ENCODE data around the gene SH3PXD2B.

DNA sequence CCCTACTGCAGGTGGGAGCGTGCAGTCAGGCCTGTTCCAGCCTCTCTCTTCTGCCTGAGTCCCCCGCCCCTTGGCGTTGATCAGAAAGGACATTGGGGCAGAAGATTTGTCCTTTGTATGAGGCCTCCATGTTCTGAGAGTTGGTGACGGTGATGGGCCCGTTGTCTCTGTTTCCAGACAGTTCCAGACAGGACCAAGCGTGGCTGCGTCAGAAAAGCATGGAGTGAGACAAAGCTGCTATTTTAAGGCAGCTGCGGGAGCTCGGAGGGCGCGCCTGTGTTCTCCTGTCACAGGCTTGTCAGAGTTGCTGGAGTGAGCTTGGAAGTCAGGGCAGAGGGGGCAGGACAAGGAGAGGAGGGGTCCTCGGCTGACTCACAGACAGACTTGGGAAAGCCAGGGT, 32.1 kb upstream of the SH3PXD2B start:
- no peak for TF ChIP-seq POLR2A (IDR thresholded peaks at IDR 0.05; ENCODE audit: low read depth, low read length)
- TF ChIP-seq CEBPB (IDR thresholded peaks at IDR 0.05; ENCODE audit: low read depth, low read length), result no peak
- no peak for TF ChIP-seq CTCF (conservative IDR thresholded peaks at IDR 0.05; ENCODE audit: low read depth, low read length)
- TF ChIP-seq SMC3 (IDR thresholded peaks at IDR 0.05; ENCODE audit: low read depth, low read length), result no peak
- no peak for TF ChIP-seq RCOR1 (IDR thresholded peaks at IDR 0.05; ENCODE audit: insufficient replicate concordance, low read length)
- no peak for TF ChIP-seq CHD1 (IDR thresholded peaks at IDR 0.05; ENCODE audit: low read depth, low read length)
- TF ChIP-seq, protein P1, sequence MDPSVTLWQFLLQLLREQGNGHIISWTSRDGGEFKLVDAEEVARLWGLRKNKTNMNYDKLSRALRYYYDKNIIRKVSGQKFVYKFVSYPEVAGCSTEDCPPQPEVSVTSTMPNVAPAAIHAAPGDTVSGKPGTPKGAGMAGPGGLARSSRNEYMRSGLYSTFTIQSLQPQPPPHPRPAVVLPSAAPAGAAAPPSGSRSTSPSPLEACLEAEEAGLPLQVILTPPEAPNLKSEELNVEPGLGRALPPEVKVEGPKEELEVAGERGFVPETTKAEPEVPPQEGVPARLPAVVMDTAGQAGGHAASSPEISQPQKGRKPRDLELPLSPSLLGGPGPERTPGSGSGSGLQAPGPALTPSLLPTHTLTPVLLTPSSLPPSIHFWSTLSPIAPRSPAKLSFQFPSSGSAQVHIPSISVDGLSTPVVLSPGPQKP (IDR thresholded peaks at IDR 0.05; ENCODE audit: borderline replicate concordance, low read depth, low read length), result no peak
- TF ChIP-seq USF2 (IDR thresholded peaks at IDR 0.05; ENCODE audit: low read depth, low read length), result no peak
- TF ChIP-seq MXI1 (IDR thresholded peaks at IDR 0.05; ENCODE audit: borderline replicate concordance, low read depth, low read length), result no peak
- no peak for TF ChIP-seq MAZ (IDR thresholded peaks at IDR 0.05; ENCODE audit: borderline replicate concordance, low read depth, low read length)
- TF ChIP-seq RAD21 (IDR thresholded peaks at IDR 0.05; ENCODE audit: low read length), result no peak

Data from IMR-90 (cell line).